ENCODE data around the gene DGKI.

DGKI gene

GRCh38 chr7:137345799-137346449, 500.9 kb downstream of the DGKI start:
- DNase-seq (ENCODE audit: low read depth): no peak

DNA sequence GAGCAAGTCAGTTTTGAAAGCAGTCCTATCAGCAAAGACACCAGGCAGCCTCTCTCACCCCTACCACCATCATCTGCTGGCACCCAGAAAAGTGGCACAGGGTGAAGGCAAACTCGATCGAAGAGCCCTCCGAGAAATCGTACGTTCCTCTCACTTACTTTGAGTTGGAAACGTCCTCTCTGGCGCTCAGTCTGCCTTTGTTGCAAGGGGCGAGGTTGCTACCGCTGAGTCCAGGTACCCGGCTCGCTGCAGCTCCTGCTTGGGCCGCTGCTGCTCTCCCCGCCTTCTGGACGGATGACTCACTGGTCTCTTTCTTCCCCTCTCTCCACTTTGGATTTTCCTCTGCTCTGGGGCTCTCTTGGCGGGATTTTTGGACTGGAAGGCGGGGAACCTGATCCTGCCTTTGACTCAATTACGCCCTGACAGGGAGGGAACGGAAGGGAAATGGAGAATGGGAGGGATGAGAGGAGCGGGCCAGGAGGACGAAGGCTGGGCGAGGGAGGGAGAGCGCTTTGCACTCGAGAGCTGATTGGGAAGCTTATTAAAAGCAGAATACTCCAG, 503.4 kb downstream of the DGKI start, which contains the start of gene PTN:
Gene PTN (minus strand): TSS at position 453 of the 561 bp plus-strand sequence. CDS start 88,760 bp downstream, outside the sequence.
- DNase-seq (ENCODE audit: low read depth): no peak

GRCh38 chr7:137342828-137343261, 503.9 kb downstream of the DGKI start:
- no peak for DNase-seq (ENCODE audit: low read depth)

DNA sequence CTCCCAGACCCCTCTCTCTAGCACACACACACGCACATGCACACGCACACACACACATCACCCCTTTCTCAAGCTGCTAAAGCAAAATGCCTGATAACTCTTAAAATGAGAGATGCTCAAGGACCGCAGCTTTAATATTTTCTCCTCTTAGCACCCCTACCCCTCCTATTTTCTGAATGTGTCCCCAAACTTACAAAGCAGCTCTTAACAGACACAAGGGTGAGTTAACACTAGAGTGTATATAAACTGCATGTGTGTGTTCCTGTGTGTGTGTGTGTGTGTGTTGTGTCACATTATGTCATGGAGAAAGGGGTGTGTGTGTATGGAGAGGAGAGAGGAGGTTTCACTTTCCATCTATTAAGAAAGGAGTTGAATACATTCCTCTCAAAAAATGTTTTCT, 504.5 kb downstream of the DGKI start:
- DNase-seq (ENCODE audit: low read depth): no peak

GRCh38 chr7:137337902-137338301, 508.9 kb downstream of the DGKI start:
- DNase-seq (ENCODE audit: low read depth): no peak

DNA sequence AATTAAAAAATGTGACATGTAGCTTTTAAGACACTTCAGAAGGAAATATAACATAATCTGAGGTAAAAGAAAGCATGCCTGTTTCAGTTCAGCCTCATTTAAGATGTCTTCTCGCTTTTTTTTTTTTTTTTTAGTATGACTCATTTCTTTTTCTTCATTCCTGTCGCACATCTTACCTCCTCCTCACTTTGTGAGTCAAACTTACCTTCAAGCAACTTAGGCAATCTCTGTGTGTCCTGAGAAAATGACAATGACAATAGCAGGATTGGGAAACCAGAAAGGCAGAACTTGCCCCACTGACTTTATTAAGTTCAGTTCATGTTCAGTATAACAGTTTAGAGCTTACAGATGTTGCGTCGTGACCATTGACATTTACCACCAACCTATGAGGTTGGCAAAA, 511.0 kb downstream of the DGKI start:
- no peak for DNase-seq (ENCODE audit: low read depth)

- no peak for DNase-seq (ENCODE audit: low read depth)
These were observed 515.4 kb downstream of the DGKI start for GRCh38 chr7:137331378-137331777.

Data from T follicular helper cell (primary cell).